Neural cell (in vitro differentiated cells): Measurements from ENCODE around the gene PTMS. TPM values are rescaled to one million over a fixed set of nuclear protein-coding genes. Genes with fewer than 3 reads are reported as not detected.

ENCODE experiments used
- H2AFZ ChIP-seq: fragments of 200-600, 300-800 bp; sonication (generic), shearing (Covaris generic); 2 replicates; pipeline ENCODE4 v1.6.0; 2014; ENCODE audit warnings: low read depth, mild to moderate bottlenecking, antibody characterized with exemption, low read length, moderate library complexity
- H3F3A ChIP-seq: fragments of 200-600 bp; shearing (Covaris generic); 2 replicates; pipeline ENCODE4 v1.6.1; 2016; ENCODE audit warnings: mild to moderate bottlenecking, moderate library complexity, mixed read lengths, antibody characterized with exemption, low read length; ENCODE audit not compliant: insufficient read depth, poor library complexity, severe bottlenecking
- H3K27ac ChIP-seq: fragments of 200-600, 300-800 bp; sonication (generic), shearing (Covaris generic); 2 replicates; pipeline ENCODE4 v1.5.1; 2014; ENCODE audit warnings: mild to moderate bottlenecking, low read length, moderate library complexity
- H3K27me3 ChIP-seq: fragments of 300-800, 200-600 bp; sonication (generic), shearing (Covaris generic); 2 replicates; pipeline ENCODE4 v1.6.0; 2014; ENCODE audit warnings: mild to moderate bottlenecking, low read depth, low read length, moderate library complexity; ENCODE audit not compliant: insufficient read depth
- H3K36me3 ChIP-seq: fragments of 300-800, 200-600 bp; sonication (generic), shearing (Covaris generic); 2 replicates; pipeline ENCODE4 v1.5.1; 2014; ENCODE audit warnings: mild to moderate bottlenecking, antibody characterized with exemption, low read length, moderate library complexity; ENCODE audit not compliant: insufficient read depth
- H3K4me2 ChIP-seq: fragments of 300-800, 200-600 bp; sonication (generic), shearing (Covaris generic); 2 replicates; pipeline ENCODE4 v1.6.0; 2014; ENCODE audit warnings: mild to moderate bottlenecking, low read length
- H3K4me3 ChIP-seq: fragments of 300-800, 200-600 bp; sonication (generic), shearing (Covaris generic); 2 replicates; pipeline ENCODE4 v1.5.1; 2014; ENCODE audit warnings: mild to moderate bottlenecking, low read length, moderate library complexity
- H3K79me2 ChIP-seq: fragments of 200-600 bp; shearing (Covaris generic); replicated peaks from 2 replicates; pipeline ENCODE4 v1.6.0; 2014; ENCODE audit warnings: mild to moderate bottlenecking, low read length, moderate library complexity; ENCODE audit not compliant: insufficient read depth
- H3K9ac ChIP-seq: fragments of 300-800, 200-600 bp; sonication (generic), shearing (Covaris generic); 2 replicates; pipeline ENCODE4 v1.6.1; 2016; ENCODE audit warnings: mild to moderate bottlenecking, low read length, mixed read lengths
- H3K9me2 ChIP-seq: fragments of 200-600 bp; shearing (Covaris generic); 2 replicates; pipeline ENCODE4 v1.6.1; 2016; ENCODE audit warnings: mild to moderate bottlenecking, low read length, mixed read lengths; ENCODE audit not compliant: insufficient read depth
- H3K9me3 ChIP-seq: fragments of 200-600, 300-800 bp; sonication (generic), shearing (Covaris generic); 2 replicates; pipeline ENCODE4 v1.6.1; 2016; ENCODE audit warnings: mild to moderate bottlenecking, mixed run types, low read length, moderate library complexity, mixed read lengths
- H4K20me1 ChIP-seq: fragments of 200-600 bp; shearing (Covaris generic); 2 replicates; pipeline ENCODE4 v1.6.1; 2016; ENCODE audit warnings: mild to moderate bottlenecking, mixed run types; ENCODE audit not compliant: insufficient read depth
- CTCF ChIP-seq: fragments of 450-650 bp; IDR thresholded peaks from 2 replicates; pipeline ENCODE4 v1.5.1; 2014; ENCODE audit warnings: antibody characterized with exemption, mild to moderate bottlenecking, moderate library complexity; ENCODE audit not compliant: poor library complexity, severe bottlenecking
- EP300 ChIP-seq: fragments of 450-650 bp; conservative IDR thresholded peaks from 2 replicates; pipeline ENCODE4 v1.6.1; 2014; ENCODE audit warnings: antibody characterized with exemption, mild to moderate bottlenecking, moderate library complexity; ENCODE audit not compliant: poor library complexity, severe bottlenecking
- EZH2 ChIP-seq: fragments of 200-600, 300-800 bp; shearing (Covaris generic), sonication (generic); IDR thresholded peaks from 2 replicates; pipeline ENCODE4 v1.6.1; 2014; ENCODE audit warnings: antibody characterized with exemption, low read length, borderline replicate concordance, mild to moderate bottlenecking; ENCODE audit not compliant: insufficient read depth, poor library complexity, severe bottlenecking
- MXI1 ChIP-seq: fragments of 450-650 bp; conservative IDR thresholded peaks from 2 replicates; pipeline ENCODE4 v1.6.1; 2014; ENCODE audit warnings: antibody characterized with exemption, mild to moderate bottlenecking; ENCODE audit not compliant: poor library complexity, severe bottlenecking
- POLR2AphosphoS5 ChIP-seq: IDR thresholded peaks from 2 replicates; pipeline ENCODE4 v1.6.1; 2012
- RAD21 ChIP-seq: fragments of 450-650 bp; conservative IDR thresholded peaks from 2 replicates; pipeline ENCODE4 v1.6.1; 2014; ENCODE audit warnings: antibody characterized with exemption, mild to moderate bottlenecking, moderate library complexity
- REST ChIP-seq: IDR thresholded peaks from 2 replicates; pipeline ENCODE4 v1.6.1; 2012; ENCODE audit warnings: borderline replicate concordance
- SMC3 ChIP-seq: fragments of 450-650 bp; conservative IDR thresholded peaks from 2 replicates; pipeline ENCODE4 v1.6.1; 2014; ENCODE audit warnings: antibody characterized with exemption, mild to moderate bottlenecking, moderate library complexity; ENCODE audit not compliant: poor library complexity
- TAF1 ChIP-seq: IDR thresholded peaks from 2 replicates; pipeline ENCODE4 v1.6.1; 2012; ENCODE audit warnings: low read depth
- polyA plus RNA-seq: library from polyadenylated mRNA; depleted of rRNA; stranded (reverse); fragments of >200 nt; gene quantifications from 2 replicates; pipeline ENCODE4 v1.2.3, GENCODE V29; 2014

Gene PTMS
- polyA plus RNA-seq, 1 donor from 2014 or later, result 557 TPM

GRCh38 chr12:6745741-6746525 lies 20.2 kb upstream of the PTMS start:
- Histone ChIP-seq H3K9me3 (no peaks in the 10 kb centered on the region), H3K27ac (no peak overlapping the region), H3K36me3 (peaks cover 7% of the 10 kb centered on the region), H3F3A (no peaks in the 10 kb centered on the region), H2AFZ (no peak overlapping the region), H3K9me2 (no peaks in the 10 kb centered on the region), H3K9ac (no peak overlapping the region), H3K27me3 (no peaks in the 10 kb centered on the region), H4K20me1 (no peaks in the 10 kb centered on the region), H3K79me2 (peaks cover 3% of the 10 kb centered on the region), H3K4me2 (no peak overlapping the region), H3K4me3 (no peak overlapping the region)
- TF ChIP-seq SMC3 (no peak), POLR2AphosphoS5 (no peak), CTCF (no peak), EP300 (no peak)

GRCh38 chr12:6747216-6747615 lies 18.9 kb upstream of the PTMS start:
- Histone ChIP-seq H3F3A (no peaks in the 10 kb centered on the region), H3K27me3 (no peaks in the 10 kb centered on the region), H3K36me3 (peaks cover 7% of the 10 kb centered on the region), H3K9me2 (no peaks in the 10 kb centered on the region), H4K20me1 (no peaks in the 10 kb centered on the region), H3K9me3 (no peaks in the 10 kb centered on the region), H3K9ac (no peak overlapping the region), H3K4me3 (no peak overlapping the region), H3K4me2 (no peak overlapping the region), H3K79me2 (peaks cover 15% of the 10 kb centered on the region), H2AFZ (no peak overlapping the region), H3K27ac (no peak overlapping the region)
- no peak for TF ChIP-seq MXI1
- no peak for TF ChIP-seq EZH2
- no peak for TF ChIP-seq SMC3
- no peak for TF ChIP-seq REST
- no peak for TF ChIP-seq CTCF
- no peak for TF ChIP-seq RAD21
- no peak for TF ChIP-seq TAF1
- no peak for TF ChIP-seq POLR2AphosphoS5
- TF ChIP-seq EP300, result no peak
